Adipose tissue (tissue), 3 donors: ENCODE results near the gene IQGAP3. TPM values are rescaled to one million over a fixed set of nuclear protein-coding genes. Genes with fewer than 3 reads are reported as not detected.

Experiments
- H3K27ac ChIP-seq: one replicate; pipeline ENCODE4 v1.5.1; 2013; ENCODE audit warnings: low read depth, low read length
- WGBS, 3 donors: extraction: QIAGEN DNeasy Blood & Tissue Kit; methylation state at CpG; one replicate each; pipeline ENCODE4 v1.1.7; 2013; 5-methylcytosine and 5-hydroxymethylcytosine counted together
- polyA plus RNA-seq, 3 donors: library from polyadenylated mRNA; stranded (reverse); fragments of 200-250 nt; gene quantifications; one replicate each; pipeline ENCODE4 v1.2.3, GENCODE V29; 2013
- donor health status: healthy with polysubstance abuse.
- donor health status: Bipolar disorder and iron deficiency.
- donor health status: healthy.

IQGAP3 gene
- polyA plus RNA-seq, 3 donors, result 0.03 to 0.22 (median 0.22) TPM

DNA sequence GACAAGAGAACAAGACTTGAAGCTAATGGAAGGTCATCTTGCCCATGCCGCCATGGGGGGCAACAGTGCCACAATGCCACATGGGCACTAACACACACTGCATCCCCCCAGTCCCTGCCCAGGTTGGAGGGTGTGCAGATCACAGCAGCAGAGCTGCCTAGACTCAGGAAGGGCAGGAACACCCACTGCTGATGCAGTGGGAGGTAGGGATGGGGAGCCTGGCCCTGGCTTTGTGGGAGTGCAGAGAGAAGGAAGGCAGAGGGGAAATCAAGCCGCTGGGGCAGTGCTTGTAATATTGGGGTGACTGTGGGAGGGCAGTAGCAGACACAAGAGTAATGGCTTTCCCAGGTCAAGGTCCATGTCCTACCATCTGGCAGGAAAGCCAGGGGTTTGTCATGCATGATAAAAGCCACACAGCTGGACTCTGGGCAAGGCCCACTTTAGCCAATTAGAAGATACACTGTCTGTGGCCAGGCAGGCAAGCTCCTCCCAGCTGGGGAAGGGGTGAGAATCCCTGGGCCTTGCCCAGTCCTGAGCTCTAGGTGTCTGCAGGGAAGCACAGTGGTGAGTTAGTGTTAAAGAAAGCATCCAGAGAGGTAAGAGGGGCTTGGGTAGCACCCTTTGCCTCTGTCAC, 46.4 kb downstream of the IQGAP3 start:
- 86 to 88% (median 88%) methylated on average over 2 of the region's 2 CpGs for WGBS, 3 donors
- no peak overlapping the region for H3K27ac ChIP-seq

DNA sequence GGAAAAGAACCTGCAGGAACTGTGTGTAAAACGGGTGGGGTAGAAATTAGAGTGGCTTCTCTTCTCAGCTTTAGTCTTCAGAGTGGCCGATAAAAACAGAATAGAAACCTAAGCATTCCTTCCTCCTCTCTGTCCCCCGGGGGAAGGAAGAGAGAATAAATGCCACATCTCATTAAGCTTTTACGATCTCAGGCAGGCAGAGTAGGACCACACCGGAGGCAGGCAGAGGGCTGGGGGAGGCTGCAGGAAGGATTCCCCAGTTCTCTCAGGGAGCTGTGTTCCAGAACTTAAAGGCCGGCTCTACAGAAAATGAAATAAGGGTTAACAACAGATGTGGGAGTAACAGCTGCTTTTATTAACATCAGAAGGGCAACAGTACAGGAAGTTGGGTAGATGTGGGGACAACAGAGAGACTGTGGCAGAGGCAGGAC, 47.3 kb downstream of the IQGAP3 start:
- WGBS, 3 donors, result 27 to 61% (median 36%) methylated on average over 6 of the region's 6 CpGs
- H3K27ac ChIP-seq, result no peak overlapping the region

DNA sequence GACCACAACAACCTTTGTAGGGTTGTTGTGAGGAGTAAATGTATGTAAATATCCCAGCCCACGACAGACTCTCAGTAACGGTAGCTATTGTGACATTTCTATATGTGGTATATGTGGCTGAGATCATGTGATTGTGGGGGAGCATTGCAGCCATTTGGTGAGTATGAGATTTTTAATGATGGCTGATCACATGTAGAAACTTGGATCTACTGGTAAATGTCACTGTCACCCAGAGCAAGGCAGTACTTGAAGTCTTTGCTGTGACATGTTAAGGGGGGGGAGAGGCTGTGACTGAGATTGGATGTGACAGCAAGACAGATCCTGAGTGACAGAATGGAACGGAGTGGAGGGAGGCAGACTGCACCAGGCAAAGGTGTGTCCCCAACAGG, 47.9 kb downstream of the IQGAP3 start:
- no peak overlapping the region for H3K27ac ChIP-seq
- 69 to 82% (median 72%) methylated on average over 3 of the region's 3 CpGs for WGBS, 3 donors

DNA sequence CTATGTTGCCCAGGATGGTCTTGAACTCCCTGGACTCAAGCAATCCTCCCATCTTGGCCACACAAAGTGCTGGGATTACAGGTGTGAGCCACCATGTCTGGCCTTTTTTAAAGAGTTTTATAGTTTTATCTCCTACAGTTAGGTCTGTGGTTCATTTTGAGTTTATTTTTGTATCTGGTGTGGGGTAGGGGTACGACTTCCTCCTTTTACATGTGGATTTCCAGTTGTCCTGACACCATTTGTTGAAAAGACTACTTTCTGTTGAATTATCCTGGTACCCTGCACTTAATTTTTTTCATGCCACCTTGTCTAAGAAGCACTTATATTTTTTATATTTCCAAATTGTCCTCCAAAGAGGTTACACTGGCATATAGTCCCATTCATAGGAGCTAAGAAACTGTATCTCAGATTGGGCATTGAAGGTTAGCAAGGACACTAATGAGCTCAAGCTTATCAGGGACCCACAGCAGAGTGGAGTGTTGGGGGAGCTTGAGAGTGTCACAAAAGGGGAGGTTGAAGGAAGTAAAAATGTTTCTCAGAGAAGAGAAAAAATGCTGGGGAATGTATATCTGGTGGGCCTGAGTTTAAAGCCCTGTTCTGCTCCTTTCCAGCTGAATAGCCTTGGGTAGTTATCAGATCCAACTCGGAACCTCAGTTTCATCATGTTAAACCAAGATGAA, 48.4 kb downstream of the IQGAP3 start:
- no peak overlapping the region for H3K27ac ChIP-seq
- WGBS, 3 donors, result 53 to 81% (median 74%) methylated on average over 2 of the region's 2 CpGs

DNA sequence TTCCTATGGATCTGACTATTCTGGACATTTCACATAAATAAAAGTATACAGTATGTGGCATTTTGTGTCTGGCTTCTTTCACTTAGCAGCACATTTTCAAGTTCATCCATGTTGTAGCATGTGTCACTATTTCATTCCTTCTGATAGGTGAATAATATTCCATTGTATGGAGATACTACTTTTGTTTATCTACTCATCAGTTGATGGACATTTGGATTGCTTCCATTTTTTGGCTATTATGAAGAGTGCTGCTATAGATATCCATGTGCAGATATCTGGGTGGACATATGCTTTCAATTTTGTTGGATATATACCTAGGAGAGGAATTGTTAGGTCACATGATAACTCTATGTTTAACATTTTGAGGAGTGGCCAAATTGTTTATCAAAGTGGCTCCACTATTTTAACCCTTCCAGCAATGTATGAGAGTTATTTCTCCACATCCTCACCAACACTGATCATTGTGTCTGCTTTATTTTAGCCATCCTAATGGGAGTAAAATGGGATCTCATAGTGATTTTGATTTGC, 49.9 kb downstream of the IQGAP3 start:
- no peak overlapping the region for H3K27ac ChIP-seq

DNA sequence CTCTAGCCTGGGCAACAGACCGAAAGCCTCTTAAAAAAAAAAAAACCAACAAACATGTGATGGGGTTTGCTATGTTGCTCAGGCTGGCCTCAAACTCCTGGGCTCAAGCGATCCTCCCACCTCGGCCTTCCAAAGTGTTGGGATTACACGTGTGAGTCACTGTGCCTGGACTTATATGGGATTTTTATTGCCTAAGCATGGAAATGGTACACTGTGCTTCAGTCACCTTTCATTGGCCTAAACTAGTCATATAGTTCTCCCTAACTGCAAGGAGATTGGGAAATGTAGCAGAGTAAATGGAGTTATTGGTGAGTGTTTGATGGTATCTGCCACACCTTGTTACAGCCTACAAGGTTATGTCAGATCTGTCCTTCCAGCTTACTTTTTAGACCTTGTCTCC, 54.6 kb downstream of the IQGAP3 start:
- no peak overlapping the region for H3K27ac ChIP-seq
- WGBS, 3 donors, result 67 to 94% (median 94%) methylated on average over 4 of the region's 4 CpGs

DNA sequence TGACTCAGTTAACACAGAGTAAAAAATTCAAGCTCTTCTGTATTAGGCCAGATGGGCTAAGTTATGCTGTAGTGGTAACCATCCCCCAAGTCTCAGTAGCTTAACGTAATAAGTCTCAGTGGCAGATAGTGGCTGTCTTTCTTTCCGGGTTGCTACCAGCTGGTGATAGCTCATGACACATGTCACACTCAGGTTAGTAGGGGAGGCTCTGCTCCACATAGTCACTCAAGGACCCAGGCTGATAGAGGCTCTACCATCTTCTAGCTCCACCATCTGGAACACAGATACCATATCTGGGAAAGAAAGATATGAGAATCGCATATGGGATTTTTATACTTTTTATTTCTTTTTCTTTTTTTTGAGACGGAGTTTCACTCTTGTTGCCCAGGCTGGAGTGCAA, 55.5 kb downstream of the IQGAP3 start:
- WGBS, 3 donors, result 82 to 96% (median 93%) methylated on average over 4 of the region's 4 CpGs
- no peak overlapping the region for H3K27ac ChIP-seq

DNA sequence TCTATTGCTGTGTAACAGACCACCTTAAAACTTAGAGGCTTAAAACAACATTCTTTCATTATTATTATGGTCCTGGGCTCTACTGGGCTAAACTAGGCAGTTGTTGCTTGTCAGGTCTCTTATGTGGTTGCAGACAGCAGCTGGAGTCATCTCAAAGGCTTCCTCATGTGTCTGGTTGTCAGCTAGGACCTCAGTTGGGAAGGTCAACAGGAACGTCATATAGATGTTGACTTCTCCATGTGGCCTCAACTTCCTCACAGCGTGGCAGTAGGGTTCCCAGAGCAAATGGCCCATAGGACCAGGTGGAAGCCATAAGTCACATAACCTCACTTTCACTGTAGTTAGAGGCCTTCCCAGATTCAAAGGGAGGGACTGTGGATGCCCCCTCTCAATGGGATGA, 56.4 kb downstream of the IQGAP3 start:
- WGBS, 3 donors, result 32 to 87% (median 50%) methylated on average over 2 of the region's 2 CpGs
- H3K27ac ChIP-seq, result no peak overlapping the region

DNA sequence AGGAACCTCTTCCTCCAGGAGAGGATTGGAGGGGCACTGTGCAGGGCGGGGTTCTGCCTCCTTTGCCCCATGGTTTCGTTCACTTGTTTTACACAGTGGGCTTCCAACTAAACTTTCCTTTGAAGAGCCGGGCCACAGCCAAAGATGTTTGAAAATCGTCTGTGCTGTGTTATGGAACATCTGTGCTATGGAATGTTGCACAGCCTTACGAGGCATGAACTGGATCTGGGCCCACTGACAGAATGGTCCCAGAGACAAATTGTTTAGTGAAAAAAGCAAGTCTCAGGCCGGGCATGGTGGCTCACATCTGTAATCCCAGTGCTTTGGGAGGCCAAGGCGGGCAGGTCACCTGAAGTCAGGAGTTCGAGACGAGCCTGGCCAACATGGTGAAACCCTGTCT, 59.2 kb downstream of the IQGAP3 start:
- no peak overlapping the region for H3K27ac ChIP-seq

DNA sequence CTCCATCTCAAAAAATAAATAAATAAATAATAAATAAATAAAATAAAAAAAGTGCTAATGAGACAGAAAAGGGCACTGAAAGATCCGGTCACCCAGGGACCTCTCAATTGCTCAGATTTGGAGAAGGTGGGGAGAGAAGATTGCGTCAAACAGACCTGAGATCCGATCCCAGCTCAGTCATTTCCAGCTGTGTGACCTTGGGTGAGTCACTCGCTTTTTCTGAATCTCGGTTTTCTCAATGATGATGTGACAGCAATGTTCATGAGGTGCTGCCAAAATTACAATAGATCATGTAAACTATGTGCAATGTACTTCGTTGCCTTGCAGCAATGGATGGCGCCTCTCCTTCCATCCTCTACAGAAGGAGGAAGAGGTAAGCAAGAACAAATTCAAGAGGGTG, 60.7 kb downstream of the IQGAP3 start:
- WGBS, 3 donors, result 76 to 84% (median 76%) methylated on average over 7 of the region's 7 CpGs
- no peak overlapping the region for H3K27ac ChIP-seq

More for the DNA sequence above, 59.2 kb downstream of the IQGAP3 start:
- WGBS, 3 donors, result 74 to 80% (median 75%) methylated on average over 9 of the region's 9 CpGs

DNA sequence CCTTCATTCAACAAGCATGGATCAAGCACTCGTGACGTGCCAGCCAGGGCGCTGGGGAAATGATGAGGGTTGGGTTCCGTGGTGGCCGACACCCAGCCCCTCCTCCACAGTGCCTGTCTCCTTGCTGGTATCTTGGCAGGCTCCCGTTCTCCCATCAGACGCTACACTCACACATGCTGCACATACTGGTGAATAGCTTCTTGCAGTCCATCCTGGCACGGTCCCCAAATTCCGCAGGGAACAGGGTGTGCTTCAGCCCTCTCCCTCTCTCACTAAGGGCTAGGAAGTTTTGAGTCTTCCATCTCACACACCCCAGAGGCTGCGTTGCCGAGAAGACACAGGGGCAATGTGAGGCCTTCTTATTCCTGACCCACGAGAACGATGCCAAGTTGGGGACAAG, 61.7 kb downstream of the IQGAP3 start:
- WGBS, 3 donors, result 62 to 68% (median 64%) methylated on average over 13 of the region's 13 CpGs
- H3K27ac ChIP-seq, result no peak overlapping the region

DNA sequence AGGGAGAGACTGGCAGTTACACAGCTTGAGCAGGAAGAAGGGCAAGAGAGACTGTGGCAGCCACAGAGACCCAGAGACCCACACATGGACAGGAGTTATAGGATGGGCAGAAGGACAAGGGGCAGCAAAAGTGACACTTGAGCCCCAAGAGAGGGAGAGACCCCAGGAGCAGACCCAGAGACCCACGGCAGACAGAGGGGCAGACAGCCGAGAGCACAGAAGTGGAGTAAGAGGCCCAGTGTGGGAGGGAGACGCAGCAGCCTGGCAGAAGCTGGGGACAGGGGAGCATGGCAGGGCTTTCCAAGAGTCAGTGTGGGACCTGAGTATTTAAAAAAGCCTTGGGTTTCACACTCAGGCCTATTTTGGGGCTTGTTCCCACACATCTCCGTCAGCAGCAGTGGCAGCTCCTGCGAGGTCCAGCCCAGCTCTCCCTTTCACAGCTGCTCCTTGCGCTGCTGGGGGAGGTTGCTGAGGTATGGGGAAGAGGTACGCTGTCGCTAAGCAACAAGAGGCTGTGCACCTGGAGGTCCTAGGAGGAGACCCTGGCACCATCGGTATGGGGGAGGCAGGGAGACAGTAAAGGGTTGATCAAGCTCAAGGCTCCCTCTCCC, 62.8 kb downstream of the IQGAP3 start:
- 76 to 92% (median 89%) methylated on average over 9 of the region's 9 CpGs for WGBS, 3 donors
- no peak overlapping the region for H3K27ac ChIP-seq

DNA sequence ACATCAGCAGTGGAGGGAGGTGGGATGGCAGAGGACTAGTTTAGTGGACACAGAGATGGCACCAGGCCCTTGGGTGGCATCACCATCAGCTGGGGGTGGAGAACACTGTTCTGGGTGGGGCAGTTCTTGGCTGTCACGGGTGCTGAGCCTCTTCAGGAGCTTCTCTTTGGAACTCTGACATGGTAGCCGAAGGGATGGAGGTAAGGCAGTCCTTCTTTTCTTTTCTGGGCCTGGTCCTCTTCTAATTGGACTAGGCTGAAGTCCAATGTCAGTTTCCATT, 63.5 kb downstream of the IQGAP3 start:
- H3K27ac ChIP-seq, result no peak overlapping the region
- WGBS, 3 donors, result 71 to 78% (median 71%) methylated on average over 2 of the region's 2 CpGs

DNA sequence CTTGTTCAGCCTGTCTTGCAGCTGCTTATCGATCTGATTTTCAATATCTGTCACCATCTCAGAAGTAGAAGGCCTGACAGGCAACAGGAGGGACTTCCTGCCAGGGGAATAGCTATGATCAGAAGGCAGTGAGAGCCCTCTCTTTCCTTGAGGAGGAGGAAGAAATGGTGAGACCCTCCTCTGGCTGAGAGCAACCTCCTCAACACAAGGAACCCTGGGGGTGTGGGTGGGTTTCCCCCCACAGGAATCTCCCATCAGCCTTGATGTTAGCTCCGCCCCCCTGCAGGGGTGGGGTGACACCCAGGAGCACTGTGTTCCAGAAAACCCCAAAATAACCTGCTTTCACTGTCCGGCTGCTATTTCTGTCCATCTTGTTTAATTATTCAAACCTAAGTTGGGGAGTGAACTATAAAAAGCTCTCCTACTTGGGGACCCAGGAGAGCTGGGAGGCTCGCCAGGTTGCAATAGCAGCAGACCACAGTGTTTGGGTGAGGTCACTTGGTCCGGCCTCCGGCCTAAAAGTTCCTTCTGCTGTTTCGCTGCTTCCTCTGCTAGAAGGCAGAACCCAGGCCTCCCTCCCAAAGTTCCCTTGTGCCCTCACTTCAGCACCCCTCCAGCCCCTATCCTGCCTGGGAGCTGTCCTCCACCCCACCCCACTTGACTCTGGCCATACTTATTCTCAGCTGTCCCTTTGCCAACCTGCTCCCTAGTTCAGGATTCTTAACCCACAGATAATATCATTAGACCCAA, 64.0 kb downstream of the IQGAP3 start:
- 31 to 64% (median 50%) methylated on average over 7 of the region's 7 CpGs for WGBS, 3 donors
- peak overlapping the region; percentile 19 for H3K27ac ChIP-seq

DNA sequence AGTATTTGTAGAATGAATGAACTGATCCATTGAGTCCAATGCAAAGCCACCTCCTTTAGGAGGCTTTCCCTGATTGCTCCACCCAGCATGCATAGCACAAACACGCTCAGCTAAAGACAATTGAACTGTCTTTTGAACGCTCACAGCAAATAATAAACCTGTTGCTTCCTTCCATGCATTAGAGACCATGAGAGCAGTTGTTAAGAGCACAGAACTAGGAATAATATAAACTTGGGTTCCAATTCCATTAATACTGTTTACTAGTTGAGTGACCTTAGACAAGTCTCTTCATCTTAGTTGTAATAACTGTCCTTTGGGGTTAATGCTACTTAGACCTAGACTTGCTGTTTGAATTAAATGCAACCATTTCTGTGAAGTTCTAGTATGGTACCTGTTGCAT, 65.9 kb downstream of the IQGAP3 start:
- 84 to 94% (median 91%) methylated on average over 2 of the region's 2 CpGs for WGBS, 3 donors

DNA sequence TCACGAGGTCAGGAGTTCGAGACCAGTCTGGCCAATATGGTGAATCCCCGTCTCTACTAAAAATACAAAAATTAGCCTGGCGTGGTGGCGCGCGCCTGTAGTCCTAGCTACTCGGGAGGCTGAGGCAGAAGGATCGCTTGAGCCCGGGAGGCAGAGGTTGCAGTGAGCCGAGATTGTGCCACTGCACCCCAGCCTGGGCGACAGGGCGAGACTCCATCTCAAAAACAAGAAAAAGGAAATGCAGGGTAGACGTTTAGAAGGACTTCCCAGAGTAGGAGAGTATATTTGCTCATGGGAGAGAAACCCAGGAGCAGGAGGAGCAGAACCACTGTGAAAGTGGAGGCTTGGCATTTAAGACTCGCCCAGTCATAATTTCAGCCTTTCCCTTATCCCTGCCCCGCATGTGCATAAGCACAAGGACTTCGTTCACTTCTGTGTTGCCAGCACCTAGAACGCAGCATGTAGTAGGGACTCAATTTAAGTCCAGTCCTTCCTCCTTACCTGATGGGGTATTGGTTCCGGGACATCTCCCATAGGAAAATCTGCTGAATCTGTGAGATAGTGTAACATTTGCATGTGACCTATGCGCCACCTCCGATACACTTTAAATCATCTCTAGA, 66.6 kb downstream of the IQGAP3 start:
- 70 to 84% (median 79%) methylated on average over 21 of the region's 21 CpGs for WGBS, 3 donors
- peak overlapping the region; percentile 15 for H3K27ac ChIP-seq

More for the DNA sequence above, 65.9 kb downstream of the IQGAP3 start:
- H3K27ac ChIP-seq, result no peak overlapping the region

DNA sequence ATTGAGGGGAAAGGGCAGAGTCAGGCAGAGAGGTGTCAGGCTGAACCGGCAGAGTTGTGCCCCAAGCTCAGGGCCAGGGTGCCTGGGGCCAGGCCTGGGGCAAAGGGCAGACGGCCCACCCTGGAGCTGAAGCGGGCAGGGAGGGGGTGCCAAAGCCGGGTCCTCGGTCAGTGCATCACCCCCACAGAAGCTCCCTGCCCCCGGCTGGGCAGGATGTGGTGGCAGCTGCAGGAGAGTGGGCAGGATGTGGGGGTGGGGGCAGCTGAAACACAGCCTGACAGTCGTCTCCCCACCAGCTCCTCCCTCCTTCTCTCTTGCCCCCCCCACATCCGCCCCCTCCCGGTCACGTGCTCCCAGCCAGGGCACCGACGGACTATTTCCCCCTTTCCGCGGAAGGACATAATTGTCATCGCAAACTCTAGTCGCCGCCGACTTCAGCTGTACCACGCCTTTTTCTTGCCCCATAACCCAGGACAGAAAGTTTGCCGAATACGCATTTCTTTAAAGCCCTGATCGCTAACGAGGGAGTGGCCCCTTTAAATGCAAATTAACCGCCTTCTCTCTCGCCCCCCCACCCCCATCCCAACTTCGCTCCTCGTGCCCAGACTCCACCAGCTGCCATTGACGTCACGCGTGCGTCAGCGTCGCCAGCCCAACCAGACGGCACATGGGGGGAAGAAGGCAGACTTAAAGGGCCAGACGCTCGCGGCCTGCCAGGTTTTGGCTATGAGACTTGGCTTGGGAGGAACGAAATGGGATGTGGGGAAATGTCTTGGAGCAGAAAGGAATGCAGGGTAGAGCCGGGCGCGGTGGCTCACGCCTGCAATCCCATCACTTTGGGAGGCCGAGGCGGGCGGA, 67.3 kb downstream of the IQGAP3 start:
- 3 to 4% (median 4%) methylated on average over 41 to 45 of the region's 45 CpGs for WGBS, 3 donors

DNA sequence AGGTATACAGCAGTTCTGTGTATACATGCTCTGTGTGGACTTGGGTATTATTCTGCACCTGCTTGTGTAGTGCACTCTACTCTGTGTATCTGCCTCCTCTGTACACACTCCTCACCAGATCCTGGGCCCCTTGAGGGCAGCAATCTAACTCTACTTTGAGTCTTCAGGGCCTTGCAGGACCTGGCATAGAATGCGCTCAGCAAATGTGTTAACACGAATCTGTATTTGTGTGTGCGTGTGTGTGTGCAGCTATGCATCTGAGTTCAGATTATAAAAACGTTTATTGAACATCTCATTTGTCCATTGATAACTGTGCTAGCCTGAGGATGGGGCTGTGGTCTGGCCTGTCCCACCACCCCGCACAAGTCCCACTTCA, 67.9 kb downstream of the IQGAP3 start:
- H3K27ac ChIP-seq, result peak overlapping the region; percentile 83
- 27 to 37% (median 29%) methylated on average over 5 of the region's 5 CpGs for WGBS, 3 donors

More for the DNA sequence above, 67.3 kb downstream of the IQGAP3 start:
- peak overlapping the region; percentile 83 for H3K27ac ChIP-seq
